Stimulated activated CD4-positive, alpha-beta T cell treated with anti-CD3 and anti-CD28 coated beads, Interleukin-12 subunit alpha, Interleukin-12 subunit beta, amount 100 ng/mL, for 24 hours (primary cell): ENCODE measurements around the gene CTSO.
"Not testable (repeated sequence)": the region's sequence is repeated elsewhere in the genome, so short reads cannot be mapped to it uniquely, and the experiment has no call there.

Source experiments
- DNase-seq, 2 experiments: peaks; one replicate each; pipeline ENCODE4 v3.0.0-alpha.2; 2020; ENCODE audit warnings: low read depth in 2 of 2

Gene CTSO

DNA sequence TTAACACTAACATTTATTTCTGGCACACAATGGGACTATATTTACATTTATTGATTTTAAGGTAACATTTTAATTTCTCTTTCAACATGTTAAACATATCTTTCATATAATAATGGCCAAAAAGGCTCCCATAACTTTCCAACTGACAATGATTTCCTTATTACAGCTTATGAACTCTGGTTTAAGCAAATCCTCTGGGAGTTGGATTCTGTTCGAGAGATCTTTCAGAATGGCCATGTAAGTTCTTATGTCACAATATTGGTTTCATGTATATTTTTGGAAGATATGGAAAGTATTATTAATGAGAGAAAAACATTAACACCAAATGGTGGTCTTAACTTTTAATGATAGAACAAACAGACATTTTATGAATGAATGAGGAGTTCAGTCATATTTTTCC is 46.1 kb downstream of the CTSO start:
- no peak for DNase-seq

DNA sequence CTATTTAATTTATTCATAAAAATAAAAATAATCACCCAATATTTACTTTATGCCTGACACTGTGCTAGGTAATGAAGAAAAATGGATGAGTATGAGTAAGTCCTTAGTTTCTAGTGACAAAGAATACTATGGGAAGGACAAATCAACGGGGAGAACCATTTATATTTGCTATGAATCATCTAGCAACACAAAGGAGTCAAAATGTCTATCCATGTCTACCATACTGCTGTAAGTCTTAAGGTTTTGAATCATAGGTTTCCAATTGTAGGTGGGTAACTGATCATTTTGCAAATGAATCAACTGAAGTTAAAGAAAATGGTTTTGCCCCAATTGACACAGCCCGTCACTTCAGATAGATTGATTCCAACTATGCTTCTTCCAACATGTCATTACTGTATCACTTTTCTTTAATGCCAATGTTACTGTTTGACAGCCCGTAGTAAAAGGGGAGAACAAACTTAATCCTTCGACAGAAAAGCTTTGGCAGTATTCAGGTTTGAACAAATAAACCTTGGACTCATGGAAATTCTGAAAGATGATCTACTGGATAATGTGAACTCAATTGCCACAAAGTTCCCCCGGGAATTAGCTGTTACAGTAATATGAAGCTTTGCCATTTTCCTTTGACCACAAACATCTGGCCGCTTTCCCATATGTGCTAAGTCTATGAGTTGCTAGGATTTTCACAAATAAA is 47.0 kb downstream of the CTSO start:
- DNase-seq: no peak

DNA sequence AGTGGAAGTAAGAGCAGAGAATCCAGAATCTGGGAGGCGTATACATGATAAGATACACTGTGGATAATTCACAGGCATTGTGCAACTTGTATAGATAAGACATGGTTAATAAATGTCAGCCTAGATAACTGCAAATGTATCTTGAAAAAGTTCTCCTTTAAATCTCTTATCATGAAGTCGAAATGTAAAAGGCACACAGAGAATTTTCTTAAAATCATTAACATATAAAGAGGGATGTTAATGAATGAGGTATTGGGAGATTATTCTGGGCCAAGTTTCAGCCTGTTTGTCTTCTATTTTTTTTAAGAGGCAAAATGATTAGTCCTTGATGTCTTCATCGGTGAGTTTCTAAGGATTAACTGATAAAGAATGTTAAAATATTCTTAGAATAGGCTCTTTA is 49.3 kb downstream of the CTSO start:
- no peak for DNase-seq

DNA sequence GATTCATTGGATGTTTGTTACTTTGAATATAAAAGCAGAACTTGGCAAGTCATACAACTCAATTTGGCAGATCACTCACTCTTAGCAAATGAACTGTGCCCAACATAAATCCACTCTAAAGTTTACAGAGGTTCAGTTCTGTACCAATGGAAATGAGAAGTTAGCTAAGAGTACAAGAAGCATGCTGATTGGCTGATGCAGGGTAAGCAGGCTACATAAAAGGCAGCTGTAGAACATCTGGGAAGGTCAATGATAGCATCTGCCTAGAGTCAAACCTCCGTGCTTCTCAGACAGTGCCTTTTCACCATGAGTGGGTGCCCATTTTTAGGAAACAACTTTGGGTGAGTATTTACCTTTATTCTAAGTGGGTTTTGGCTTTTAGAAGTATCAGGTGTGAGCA is 50.2 kb downstream of the CTSO start, which contains the start of gene TDO2:
TDO2 (plus strand) TSS at position 244 of the 400 bp plus-strand sequence; CDS start at position 307, 63 bp downstream.
- DNase-seq: no peak

DNA sequence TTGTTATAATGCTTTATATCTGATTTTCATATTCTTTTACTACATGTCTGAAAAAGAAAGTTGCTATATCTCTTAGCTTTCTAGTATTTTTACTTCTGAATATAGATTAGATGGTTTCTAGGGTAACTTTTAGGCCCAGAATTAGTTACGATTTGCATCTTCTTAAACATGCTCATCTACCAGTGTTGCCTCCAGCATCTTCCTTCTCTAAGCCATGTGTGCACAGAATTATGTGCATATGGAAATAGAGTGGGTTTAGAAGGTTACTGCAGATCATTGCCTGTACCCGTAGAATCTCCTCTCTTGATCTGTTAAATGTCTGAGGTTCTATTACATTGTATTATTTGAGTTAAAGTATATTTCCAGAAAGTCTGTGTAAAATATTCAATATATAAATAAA is 52.7 kb downstream of the CTSO start:
- no peak for DNase-seq

DNA sequence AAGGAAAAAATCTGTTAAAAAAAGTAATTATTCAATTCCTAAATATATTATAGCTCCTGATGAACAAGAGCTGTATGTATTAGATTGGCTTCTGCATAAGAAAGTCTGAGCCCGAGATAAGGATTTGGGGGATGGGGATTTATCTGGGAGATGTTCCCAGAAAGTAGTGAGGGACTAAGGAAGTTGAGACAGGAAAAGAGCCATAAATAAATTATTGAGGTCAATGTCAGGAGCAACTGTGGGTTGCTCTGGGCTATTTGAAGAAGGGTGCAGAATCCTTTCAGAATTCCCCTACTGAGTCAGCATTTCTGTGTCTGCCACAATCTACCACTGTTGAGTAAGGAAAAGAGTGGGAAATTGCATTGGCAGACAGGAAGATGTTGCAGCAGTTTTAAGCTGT is 53.3 kb downstream of the CTSO start:
- DNase-seq: no peak

DNA sequence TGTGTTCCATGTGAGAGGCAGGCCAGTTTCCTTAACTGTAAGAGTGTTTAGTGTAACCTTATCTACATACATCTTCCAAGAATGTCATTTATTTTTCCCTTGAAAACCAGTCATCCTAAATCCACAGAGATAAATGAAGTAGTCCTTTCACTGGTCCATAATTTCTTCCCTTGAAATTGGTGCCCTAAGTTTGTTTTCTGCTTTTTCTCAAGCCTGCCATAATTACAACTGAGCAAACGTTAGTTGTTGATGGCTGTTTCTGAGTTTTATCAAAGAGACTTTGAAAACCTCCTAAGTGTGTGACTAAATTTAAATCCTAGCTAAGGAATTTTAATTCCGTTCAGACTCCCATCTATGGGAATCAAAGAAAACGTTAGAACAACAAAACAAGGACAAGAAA is 53.8 kb downstream of the CTSO start:
- no peak for DNase-seq

DNA sequence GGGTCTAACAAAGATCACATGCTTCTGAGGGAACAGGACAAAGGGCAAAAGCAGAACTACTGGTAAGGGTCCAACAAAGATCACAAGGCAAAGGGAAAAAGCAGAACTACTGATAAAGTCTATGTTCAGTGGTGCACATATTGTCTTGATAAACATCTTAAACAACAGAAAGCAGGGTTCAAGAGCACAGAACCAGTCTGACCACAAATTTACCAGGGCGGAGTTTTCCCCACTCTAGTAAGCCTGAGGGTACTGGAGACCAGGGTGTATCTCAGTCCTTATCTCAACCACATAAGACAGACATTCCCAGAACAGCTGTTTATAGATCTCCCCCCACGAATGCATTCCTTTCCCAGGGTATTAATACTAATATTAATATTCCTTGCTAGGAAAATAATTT is 55.3 kb downstream of the CTSO start:
- DNase-seq: not testable (repeated sequence)

DNA sequence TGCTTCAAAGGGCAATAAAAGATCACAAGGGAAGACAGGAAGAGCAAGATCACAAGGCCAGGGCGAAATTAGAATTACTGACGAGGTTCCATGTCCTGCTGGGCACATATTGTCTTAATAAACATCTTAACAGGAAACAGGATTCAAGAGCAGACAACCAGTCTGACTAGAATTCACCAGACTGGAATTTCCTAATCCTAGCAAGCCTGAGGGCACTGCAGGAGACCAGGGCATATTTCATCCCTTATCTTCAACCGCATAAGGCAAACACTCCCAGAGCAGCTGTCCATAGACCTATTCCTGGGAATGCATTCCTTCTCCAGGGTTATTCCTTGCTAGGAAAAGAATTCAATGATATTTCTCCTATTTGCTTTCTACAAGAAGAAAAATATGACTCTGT is 62.6 kb downstream of the CTSO start:
- DNase-seq: no peak

DNA sequence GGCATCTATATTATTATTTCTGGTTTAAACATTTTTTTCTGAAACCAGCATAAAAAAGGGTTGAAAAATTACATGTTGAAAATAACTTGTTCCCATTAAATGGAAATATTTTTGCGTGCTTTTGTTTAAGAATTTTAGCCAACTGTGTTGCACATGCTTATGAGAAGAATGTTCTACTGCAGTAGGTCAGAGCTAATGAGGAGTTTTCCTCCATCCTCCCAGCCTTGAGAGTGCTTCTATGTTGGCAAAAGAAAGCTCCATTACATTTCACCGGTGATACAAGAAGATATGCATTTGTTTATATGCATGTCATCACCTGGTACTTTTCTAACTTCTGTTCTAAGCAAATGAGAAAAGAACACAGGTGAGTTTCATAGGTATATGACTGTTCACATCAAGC is 63.7 kb downstream of the CTSO start:
- DNase-seq: no peak

DNA sequence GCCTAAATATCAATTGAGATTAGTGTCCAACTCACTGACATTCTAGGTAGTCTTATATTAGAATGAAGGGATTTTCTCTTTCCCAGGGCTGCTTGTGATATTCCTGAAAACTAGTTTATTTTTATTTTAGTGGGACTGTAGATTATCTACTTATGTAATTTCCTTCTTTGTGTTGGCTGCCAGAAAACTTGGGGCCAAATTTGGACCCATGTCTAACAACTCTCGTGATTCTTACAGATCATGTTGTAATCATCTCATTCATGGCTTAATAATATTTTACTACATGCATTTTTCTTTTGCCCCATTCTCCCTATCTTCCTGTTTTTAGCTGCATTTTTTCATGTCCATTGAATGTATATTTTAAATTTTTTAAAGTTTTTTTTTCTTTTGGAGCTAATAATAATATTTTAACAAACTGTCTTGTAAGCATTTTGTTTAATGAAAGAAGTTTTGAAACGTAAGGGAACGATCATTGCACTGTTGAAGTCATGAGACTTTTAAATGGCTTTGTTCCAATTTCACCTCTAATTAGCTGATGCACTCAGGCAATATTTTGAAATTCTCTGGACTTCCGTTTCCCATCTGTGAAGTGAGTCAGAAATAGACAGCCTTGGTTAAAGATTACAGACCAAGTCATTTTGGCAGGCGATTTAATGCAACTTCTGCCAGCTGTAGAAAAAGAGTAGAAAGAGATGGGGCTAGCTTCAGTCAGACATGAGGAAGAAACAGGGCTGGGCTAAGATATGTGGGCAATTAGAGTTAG is 64.5 kb downstream of the CTSO start:
- DNase-seq: no peak

DNA sequence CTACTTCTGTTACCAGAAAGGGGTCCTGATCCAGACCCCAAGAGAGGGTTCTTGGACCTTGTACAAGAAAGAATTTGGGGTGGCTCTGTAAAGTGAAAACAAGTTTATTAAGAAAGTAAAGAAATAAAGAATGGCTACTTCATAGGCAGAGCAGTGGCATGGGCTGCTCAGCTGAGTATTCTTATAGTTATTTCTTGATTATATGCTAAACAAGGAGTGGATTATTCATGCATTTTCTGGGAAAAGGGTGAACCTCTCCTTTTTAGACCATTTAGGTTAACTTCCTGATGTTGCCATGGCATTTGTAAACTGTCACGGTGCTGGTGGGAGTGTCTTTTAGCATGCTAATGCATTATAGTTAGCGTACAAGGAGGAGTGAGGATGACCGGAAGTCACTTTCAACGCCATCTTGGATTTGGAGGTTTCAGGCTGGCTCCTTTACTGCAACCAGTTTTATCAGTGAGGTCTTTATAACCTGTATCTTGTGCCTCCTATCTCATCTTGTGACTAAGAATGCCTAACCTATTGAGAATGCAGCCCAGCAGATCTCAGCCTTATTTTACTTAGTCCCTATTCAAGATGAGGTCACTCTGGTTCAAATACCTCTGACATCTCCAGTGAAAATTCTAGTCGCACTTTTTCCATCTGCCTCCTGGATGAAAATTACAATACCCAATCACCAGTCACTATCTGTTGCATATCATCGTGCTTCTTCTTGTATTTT is 65.7 kb downstream of the CTSO start:
- DNase-seq: no peak

DNA sequence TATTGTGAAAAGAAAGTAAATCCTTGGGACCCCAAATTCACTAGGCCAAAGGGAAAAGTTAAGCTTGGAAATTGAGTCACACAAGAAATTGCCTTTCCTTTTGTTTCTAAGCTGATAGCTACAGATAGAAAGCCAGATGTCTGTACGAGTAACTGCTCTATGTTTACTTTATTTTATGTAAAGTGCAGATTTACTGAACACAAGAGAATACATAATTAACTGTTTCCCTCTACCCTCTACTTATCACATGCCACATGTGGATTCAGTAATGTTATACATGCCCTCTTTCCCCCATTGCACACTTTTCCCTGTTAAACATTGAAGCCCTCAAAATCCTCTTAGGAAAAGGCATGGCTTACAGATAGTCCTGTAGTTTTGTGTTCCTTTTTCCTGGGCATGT is 66.6 kb downstream of the CTSO start:
- DNase-seq: no peak

DNA sequence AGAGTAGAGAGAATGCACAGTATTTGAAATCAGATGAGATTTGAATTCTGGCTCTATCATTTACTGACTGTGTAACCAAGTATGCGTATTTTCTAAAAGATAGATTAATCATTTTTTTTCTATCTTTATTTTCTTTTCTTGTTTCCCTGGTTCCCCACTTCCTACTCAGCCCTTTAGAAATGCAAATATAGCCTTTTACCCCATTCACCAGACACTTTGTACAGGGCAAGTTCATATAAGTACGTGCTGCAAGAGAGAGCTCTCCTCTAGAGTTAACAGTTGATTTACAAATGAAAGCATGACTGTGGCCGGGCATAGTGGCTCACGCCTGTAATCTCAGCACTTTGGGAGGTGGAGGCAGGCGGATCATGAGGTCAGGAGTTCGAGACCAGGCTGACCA is 68.0 kb downstream of the CTSO start:
- no peak for DNase-seq

DNA sequence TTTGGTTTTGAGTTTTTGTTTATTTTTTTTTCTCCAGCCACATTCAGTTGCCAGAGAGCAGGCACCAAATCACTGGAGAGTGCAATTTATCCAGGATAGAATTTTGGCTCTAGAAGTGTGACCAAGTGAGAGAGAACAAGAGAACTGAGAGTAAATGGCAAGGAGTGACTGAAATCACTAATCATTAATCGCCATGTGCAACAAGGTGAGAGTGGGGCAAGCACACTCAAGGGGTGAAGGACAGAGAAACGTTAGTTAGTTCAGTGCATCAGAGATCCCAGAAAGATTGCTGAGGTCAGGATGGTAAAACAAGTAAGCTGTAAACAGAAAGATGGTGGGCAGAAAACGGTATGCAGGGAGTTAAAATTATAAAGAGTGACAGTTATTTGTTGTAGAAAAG is 69.8 kb downstream of the CTSO start:
- DNase-seq: no peak

DNA sequence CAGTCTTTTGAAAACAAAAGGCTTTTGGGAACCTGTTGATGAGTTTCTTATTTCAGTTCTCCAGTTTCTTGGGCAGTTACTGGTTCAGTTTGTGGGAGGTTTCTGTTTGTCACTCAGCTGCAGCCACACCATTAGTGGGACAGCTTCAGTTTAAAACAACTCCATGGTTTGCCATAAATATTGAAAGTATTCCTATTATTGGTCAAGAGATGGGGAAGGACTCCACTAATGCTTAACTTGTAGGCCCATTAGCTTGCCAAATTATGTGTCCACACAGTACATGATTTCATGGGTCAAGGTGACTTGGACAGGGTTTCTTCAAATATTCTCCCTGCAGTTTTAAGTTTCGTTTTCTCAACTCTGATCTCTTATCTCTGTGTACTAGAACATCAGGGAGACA is 72.1 kb downstream of the CTSO start:
- DNase-seq: no peak

DNA sequence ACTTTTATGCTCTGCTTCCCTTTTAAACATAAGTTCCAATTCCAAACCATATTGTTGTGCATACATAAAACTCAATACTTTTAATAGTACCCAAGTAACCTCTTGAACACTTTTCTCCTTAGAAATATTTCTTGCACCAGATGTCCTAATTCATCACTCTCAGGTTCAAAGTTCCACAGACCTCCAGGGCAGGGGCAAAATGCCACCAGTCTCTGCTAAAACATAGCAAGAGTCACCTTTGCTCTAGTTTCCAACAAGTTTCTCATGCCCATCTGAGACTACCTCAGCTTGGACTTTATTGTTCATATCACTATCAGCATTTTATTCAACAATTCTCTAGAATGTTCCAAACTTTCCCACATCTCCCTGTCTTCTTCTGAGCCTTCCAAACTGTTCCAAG is 73.9 kb downstream of the CTSO start:
- DNase-seq: no peak

DNA sequence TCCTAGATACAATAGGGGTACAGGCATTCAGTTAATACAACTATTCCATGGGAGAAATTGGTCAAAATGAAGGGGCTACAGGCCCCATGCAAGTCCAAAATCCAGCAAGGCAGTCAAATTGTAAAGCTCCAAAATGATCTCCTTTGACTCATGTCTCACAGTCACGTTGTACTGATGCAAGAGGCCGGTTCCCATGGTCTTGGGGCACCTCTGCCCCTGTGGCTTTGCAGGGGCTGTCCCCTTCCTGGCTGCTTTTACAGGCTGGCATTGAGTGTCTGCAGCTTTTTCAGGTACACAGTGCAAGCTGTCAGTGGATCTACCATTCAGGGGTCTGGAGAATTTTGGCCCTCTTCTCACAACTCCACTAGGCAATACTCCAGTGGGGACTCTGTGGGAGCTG is 75.1 kb downstream of the CTSO start:
- no peak for DNase-seq

DNA sequence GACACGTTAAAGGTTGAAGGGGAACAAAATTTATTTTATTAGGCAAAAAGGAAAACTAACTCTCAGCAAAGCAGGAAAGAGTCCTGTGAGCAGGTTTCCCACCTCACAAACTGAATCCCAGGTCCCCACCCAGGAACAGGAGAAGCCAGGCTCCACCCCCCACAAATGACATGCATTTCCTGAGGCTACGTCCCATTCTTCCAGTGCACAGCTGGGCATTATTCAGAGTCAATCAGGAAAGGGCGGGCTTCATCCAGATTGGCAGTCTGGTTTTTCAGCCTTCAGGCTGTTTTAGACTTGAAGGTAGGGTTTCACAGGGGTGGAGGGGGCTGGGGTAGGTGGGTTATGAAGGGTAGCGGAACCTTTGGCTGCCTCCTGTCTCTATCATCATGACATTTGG is 75.7 kb downstream of the CTSO start:
- no peak for DNase-seq

DNA sequence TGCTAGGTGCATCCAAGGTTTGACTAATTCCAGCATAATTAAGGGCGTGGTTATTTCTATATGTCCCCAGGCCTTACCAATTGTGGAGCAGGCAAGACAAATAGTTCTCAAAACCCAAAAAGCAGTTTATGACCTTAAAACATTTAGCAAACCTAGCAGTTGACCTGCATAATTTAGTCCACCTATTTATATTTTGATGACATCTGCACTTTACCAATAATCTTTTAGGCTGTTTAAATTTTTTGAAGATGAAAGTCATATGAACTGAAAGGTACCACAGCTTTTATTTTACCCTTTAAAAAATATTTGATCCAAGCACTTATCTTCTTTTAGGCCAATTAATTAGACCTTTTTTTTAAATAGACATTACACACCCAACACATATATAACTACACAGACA is 77.8 kb downstream of the CTSO start:
- no peak for DNase-seq
